Stimulated activated naive CD4-positive, alpha-beta T cell (primary cell): ENCODE data around the gene CERS1.
"Not testable (repeated sequence)": the region's sequence is repeated elsewhere in the genome, so short reads cannot be mapped to it uniquely, and the experiment has no call there.

Source experiments
- DNase-seq, 6 experiments: peaks; one replicate each; lab custom pipeline; 2025; lab: John Stamatoyannopoulos, UW

The CERS1 gene

GRCh38 chr19:18919086-18919899 is 23.3 kb upstream of the CERS1 start, which contains the start of the genes COPE and DDX49:
TSS of gene COPE (minus strand) at chr19:18919387. CDS start at chr19:18919348, 39 bp downstream.
TSS of gene DDX49 (plus strand) at chr19:18919715. CDS start at chr19:18919742, 27 bp downstream.
- DNase-seq, result peak; percentile 95 to 99 (median 98)

- DNase-seq, result not testable (repeated sequence)
Observed at GRCh38 chr19:18917593-18917992, 21.6 kb upstream of the CERS1 start.

GRCh38 chr19:18915639-18916038 is 19.7 kb upstream of the CERS1 start:
- DNase-seq, result peak in 2 of 6 experiments; percentile 3 to 11

GRCh38 chr19:18913466-18913865 is 17.5 kb upstream of the CERS1 start:
- no peak for DNase-seq

- DNase-seq, result no peak
Observed at GRCh38 chr19:18912933-18913332, 17.0 kb upstream of the CERS1 start.

- DNase-seq, result no peak
Observed at GRCh38 chr19:18910801-18911436, 15.0 kb upstream of the CERS1 start.

DNA sequence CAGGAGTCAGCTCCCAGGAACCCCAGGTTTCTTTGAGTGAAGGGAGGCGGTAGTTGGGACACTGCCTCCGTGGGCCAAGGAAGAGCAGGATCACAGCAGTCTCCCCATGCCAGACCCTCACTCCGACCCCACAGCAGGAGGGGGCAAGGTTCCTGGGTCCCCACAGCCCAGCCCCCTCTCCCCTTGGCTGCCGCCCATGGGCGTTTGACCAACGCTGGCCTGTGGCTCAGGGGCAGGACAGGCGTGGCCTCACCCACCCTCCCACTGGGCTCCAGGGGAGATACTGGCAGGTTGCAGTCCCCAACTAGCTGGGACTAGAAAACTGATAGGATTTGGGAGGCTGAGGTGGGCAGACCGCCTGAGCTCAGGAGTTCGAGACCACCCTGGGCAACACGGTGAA is 14.1 kb upstream of the CERS1 start:
- DNase-seq, result no peak

- DNase-seq, result no peak
Observed at GRCh38 chr19:18908917-18909619, 13.1 kb upstream of the CERS1 start.

- no peak for DNase-seq
Observed at GRCh38 chr19:18906605-18907519, 10.9 kb upstream of the CERS1 start.

DNA sequence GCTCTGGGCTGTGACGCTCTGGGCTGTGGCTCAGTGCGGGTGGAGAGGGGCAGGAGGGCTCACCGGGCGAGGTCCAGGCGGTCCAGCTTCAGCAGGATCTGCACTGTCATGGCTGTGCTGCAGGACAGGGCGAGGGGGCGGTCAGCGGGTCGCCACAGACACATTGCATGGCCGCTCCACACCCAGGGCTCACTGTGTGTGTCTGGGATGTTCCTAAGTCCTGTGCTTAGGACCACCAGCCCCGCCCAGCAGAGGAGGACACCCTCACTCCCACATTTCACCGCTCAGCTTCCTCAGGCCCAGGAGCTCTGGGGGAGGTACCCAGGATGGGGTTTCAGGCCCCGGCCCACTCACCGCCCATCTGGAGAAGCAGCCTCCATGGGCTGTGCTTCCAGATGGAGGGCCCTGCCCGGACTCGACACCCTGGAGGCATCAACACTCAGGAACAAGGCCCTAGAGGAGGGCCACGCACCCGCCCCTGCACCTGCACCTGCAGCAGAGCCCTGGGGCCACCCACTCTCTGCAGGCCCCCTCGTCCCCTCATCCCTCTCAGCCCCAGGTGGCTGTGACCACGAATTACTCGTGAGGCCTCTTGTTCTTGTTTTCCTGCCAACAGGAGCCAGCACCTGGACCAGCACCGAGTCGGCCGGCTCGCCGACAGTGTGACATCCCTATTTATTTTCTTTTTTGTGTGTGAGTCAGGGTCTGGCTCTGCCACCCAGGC is 9.7 kb upstream of the CERS1 start:
- DNase-seq, result no peak

- DNase-seq, result no peak
Observed at GRCh38 chr19:18905058-18905456, 9.1 kb upstream of the CERS1 start.

DNA sequence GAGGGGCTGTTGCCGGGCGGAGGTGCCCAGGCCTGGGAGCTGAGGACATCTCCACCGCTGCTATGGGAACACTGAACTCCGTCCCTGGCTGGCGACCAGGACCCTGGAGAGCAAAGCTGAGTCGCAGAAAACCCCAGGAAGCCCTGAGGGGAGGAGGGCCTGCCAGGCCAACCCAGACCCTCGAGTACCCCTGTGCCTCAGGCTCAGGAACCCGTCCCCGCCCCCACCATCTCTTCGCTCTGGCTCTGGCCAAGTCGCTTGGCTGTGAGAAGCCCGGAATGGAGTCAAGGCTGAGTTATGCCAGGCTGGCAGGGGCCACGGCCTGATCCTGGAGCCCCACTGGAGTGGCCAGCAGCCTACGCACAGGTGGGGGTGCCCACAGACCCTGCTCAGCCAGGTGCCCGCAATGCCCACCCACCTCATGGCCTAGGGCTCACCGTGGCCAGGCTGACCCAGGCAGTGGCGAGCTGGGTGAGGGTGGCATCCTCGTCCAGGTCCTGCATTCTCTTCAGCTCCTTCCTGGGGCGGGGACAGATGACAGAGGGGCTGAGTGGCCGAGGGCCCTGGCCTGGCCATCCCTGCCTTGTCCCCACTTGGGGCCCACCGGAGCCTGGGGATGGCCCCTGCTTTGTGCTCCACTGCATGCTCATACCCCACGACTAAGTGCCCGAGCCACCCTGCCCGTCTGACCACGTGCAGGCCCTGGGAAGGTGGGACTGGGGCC is 8.5 kb upstream of the CERS1 start:
- no peak for DNase-seq

DNA sequence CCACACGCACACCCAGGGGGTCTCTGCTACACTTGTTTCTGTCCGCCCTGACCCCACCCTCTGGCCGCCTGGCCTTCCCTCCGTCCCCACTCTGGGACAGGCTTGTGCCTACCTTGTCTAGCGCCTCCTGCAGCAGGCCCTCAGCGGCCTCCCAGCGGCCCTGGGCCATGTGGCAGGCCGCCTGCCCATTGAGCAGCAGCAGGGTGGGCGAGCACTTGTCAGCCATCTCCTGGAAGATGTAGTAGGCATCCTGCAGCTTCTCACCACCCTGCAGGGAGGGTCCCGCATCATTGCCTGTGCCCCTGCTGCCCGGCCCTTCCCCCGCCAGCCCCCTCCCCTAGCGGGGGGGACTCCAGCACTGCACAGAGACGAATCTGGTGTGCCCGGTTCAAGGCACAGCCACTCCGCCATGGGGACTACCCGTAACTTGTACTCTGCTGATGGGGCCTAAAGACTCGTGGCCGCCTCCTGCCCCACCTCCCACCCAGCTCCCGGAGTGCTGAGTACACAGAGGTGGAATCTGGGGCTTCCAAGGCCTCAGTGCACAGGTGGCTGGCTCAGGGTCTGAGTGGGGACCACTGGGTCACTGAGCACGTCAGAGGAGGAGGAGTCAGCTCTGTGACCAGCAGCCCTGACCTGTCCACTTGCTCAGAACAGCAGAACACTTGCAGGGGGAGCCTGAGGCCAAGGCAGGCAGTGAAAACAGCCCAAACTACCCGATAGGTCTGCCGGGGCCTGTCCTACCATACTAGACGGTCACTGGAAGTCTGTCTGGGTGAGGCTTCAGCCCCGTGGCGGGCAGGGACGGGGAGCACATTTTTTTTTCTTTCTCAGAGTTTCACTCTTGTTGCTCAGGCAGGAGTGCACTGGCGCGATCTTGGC is 7.4 kb upstream of the CERS1 start:
- DNase-seq, result no peak

DNA sequence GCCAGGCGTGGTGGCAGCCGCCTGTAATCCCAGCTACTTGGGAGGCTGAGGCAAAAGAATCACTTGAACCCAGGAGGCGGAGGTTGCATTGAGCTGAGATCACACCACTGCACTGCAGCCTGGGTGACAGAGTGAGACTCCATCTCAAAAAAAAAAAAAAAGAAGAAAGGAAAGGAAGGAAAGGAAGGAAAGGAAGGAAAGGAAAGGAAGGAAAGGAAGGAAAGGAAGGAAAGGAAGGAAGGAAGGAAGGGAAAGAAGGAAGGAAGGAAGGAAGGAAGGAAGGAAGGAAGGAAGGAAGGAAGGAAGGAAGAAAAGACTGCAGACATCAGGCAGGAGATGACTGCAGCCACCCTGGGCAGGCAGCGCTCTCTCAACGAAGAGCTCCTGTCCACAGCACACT is 6.6 kb upstream of the CERS1 start:
- DNase-seq, result not testable (repeated sequence)

DNA sequence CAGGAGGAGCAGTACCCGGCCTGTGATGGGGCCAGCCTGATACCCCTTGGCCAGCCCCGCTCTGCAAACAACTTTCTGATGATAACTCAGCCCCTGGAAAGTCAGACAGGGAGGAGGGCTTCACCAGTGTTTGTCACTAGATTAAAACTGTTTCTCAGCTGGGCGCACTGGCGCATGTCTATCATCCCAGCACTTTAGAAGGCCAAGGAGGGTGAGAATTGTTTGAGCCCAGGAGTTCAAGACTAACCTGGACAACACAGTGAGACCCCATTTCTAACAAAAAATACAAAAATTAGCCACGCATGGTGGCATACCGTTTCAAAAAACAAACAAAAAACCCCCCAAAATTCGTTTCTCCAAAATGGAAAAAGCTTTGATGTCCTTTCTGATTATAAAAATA is 5.5 kb upstream of the CERS1 start:
- no peak for DNase-seq

DNA sequence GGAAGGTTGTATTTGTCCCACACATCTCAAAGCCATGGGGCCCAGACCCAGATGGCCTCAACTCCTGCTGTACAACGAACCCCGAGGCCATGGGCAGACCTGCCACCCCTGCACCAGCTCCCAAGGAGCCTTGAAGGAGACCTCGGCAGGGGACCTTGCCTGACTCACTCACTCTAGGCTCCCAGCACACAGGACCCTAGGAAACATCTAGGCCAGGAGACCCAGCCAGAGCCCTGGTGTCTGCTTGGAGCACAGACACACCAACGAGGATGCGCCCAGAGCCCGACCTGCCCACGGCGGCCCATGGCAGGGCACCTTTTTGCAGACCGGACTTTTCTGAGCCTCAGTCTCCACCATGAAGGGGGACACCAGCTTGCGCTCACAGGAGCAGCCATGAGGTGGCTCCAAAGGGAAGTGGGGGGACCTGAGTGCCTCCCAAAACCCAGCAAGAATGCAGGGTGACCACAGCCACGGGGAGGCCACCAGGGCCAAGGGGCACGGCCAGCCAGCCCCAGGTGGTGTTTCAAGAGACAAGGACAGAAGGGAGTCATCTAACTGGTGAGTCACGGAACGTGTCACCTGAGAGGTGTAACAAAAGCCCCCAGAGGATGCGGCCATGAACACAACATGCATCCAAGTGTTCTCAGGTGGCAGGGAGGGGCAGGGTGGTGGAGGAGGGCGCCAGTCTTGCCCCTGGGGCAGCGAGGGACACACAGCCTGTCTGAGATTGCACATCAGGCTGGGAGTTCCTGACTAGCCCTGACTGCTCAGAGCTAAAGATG is 4.9 kb upstream of the CERS1 start:
- DNase-seq, result no peak

- DNase-seq, result no peak
Observed at GRCh38 chr19:18899624-18900560, 3.9 kb upstream of the CERS1 start.
